ENCODE data around the gene COL9A2. TPM values are rescaled to one million over a fixed set of nuclear protein-coding genes. Genes with fewer than 3 reads are reported as not detected.
"Not testable (repeated sequence)": the region's sequence is repeated elsewhere in the genome, so short reads cannot be mapped to it uniquely, and the experiment has no call there.

The COL9A2 gene
- total RNA-seq, 1 donor from 2014 or later, result under 0.01 TPM

GRCh38 chr1:40337443-40337842 is 20.4 kb upstream of the COL9A2 start:
- DNase-seq (ENCODE audit: low read depth) (no peak), FAIRE-seq (no peak)
- Histone ChIP-seq H3K4me3 (ENCODE audit: low read depth, low read length) (no peak overlapping the region), H3K36me3 (ENCODE audit: control insufficient read depth, insufficient read depth, low read length) (no peaks in the 10 kb centered on the region), H3K27me3 (ENCODE audit: control insufficient read depth, insufficient read depth, low read length) (no peaks in the 10 kb centered on the region)
- no peak for TF ChIP-seq CTCF (IDR thresholded peaks at IDR 0.05; ENCODE audit: insufficient read depth, low read length, severe bottlenecking)

- no peak for FAIRE-seq
- H3K36me3 ChIP-seq (ENCODE audit: control insufficient read depth, insufficient read depth, low read length), result no peaks in the 10 kb centered on the region
These were observed 15.6 kb upstream of the COL9A2 start for GRCh38 chr1:40332695-40333094.

GRCh38 chr1:40331403-40331802 is 14.3 kb upstream of the COL9A2 start:
- FAIRE-seq; H3K27me3 ChIP-seq (ENCODE audit: control insufficient read depth, insufficient read depth, low read length): not testable (repeated sequence)

More at GRCh38 chr1:40332695-40333094, 15.6 kb upstream of the COL9A2 start:
- no peaks in the 10 kb centered on the region for H3K27me3 ChIP-seq (ENCODE audit: control insufficient read depth, insufficient read depth, low read length)
- no peak for TF ChIP-seq CTCF (IDR thresholded peaks at IDR 0.05; ENCODE audit: insufficient read depth, low read length, severe bottlenecking)
- no peak for DNase-seq (ENCODE audit: low read depth)
- no peak overlapping the region for H3K4me3 ChIP-seq (ENCODE audit: low read depth, low read length)

GRCh38 chr1:40318970-40319621 is 2.0 kb upstream of the COL9A2 start:
- H3K4me3 ChIP-seq (ENCODE audit: low read depth, low read length), result no peak overlapping the region
- peaks cover 22% of the 10 kb centered on the region for H3K27me3 ChIP-seq (ENCODE audit: control insufficient read depth, insufficient read depth, low read length)
- H3K36me3 ChIP-seq (ENCODE audit: control insufficient read depth, insufficient read depth, low read length), result no peaks in the 10 kb centered on the region
- FAIRE-seq (no peak), DNase-seq (ENCODE audit: low read depth) (no peak)
- no peak for TF ChIP-seq CTCF (IDR thresholded peaks at IDR 0.05; ENCODE audit: insufficient read depth, low read length, severe bottlenecking)

More at GRCh38 chr1:40331403-40331802, 14.3 kb upstream of the COL9A2 start:
- not testable (repeated sequence) for H3K4me3 ChIP-seq (ENCODE audit: low read depth, low read length); H3K36me3 ChIP-seq (ENCODE audit: control insufficient read depth, insufficient read depth, low read length); DNase-seq (ENCODE audit: low read depth)

GRCh38 chr1:40318476-40318875 is 1.4 kb upstream of the COL9A2 start:
- Histone ChIP-seq H3K4me3 (ENCODE audit: low read depth, low read length) (no peak overlapping the region), H3K27me3 (ENCODE audit: control insufficient read depth, insufficient read depth, low read length) (peaks cover 22% of the 10 kb centered on the region), H3K36me3 (ENCODE audit: control insufficient read depth, insufficient read depth, low read length) (no peaks in the 10 kb centered on the region)
- FAIRE-seq (no peak), DNase-seq (ENCODE audit: low read depth) (no peak)
- no peak for TF ChIP-seq CTCF (IDR thresholded peaks at IDR 0.05; ENCODE audit: insufficient read depth, low read length, severe bottlenecking)

GRCh38 chr1:40317394-40318074 is 448 bp upstream of the COL9A2 start:
- no peak overlapping the region for H3K4me3 ChIP-seq (ENCODE audit: low read depth, low read length)

More at GRCh38 chr1:40317394-40318074, 448 bp upstream of the COL9A2 start:
- FAIRE-seq (no peak), DNase-seq (ENCODE audit: low read depth) (no peak)
- Histone ChIP-seq H3K27me3 (ENCODE audit: control insufficient read depth, insufficient read depth, low read length) (peaks cover 22% of the 10 kb centered on the region), H3K36me3 (ENCODE audit: control insufficient read depth, insufficient read depth, low read length) (no peaks in the 10 kb centered on the region)
- TF ChIP-seq CTCF (IDR thresholded peaks at IDR 0.05; ENCODE audit: insufficient read depth, low read length, severe bottlenecking), result no peak

Measured in bronchial epithelial cell (primary cell).